GM12878 (cell line): ENCODE measurements around the gene PNMA1. TPM values are rescaled to one million over a fixed set of nuclear protein-coding genes. Genes with fewer than 3 reads are reported as not detected.
A peak's percentile ranks its signal among the peaks of the same experiment; 100 is the strongest.

Source experiments
- BACH1 ChIP-seq: fragments of 450-650 bp; IDR thresholded peaks from 2 replicates; pipeline ENCODE4 v1.6.1; 2017; ENCODE audit warnings: mild to moderate bottlenecking, borderline replicate concordance
- FOS ChIP-seq: IDR thresholded peaks from 3 replicates; pipeline ENCODE4 v1.6.1; 2011; ENCODE audit warnings: borderline replicate concordance; ENCODE audit not compliant: insufficient read length; ENCODE audit errors: extremely low read depth
- HCFC1 ChIP-seq: fragments of 150-350 bp; IDR thresholded peaks from 2 replicates; pipeline ENCODE4 v1.6.1; 2014; ENCODE audit warnings: low read length
- NRF1 ChIP-seq: conservative IDR thresholded peaks from 2 replicates; pipeline ENCODE4 v1.6.1; 2011; ENCODE audit warnings: mild to moderate bottlenecking, low read depth, low read length, improper control_type of control experiment
- RAD51 ChIP-seq: fragments of 450-650 bp; IDR thresholded peaks from 2 replicates; pipeline ENCODE4 v1.6.1; 2016; ENCODE audit warnings: moderate library complexity, mild to moderate bottlenecking, inconsistent platforms
- RELA ChIP-seq: fragments of 450-650 bp; IDR thresholded peaks from 2 replicates; pipeline ENCODE4 v1.8.0; 2014; ENCODE audit warnings: borderline replicate concordance; ENCODE audit not compliant: partially characterized antibody
- SIX5 ChIP-seq: IDR thresholded peaks from 2 replicates; pipeline ENCODE4 v1.6.1; 2011; ENCODE audit warnings: mild to moderate bottlenecking, low read depth, low read length, moderate library complexity; ENCODE audit not compliant: severe bottlenecking
- SPI1 ChIP-seq: IDR thresholded peaks from 2 replicates; pipeline ENCODE4 v1.6.1; 2011; ENCODE audit warnings: low read depth, mild to moderate bottlenecking, low read length, moderate library complexity, borderline replicate concordance; ENCODE audit not compliant: insufficient read depth
- ZBTB4 ChIP-seq: fragments of 450-650 bp; formaldehyde crosslinking; IDR thresholded peaks from 2 replicates; pipeline ENCODE4 v1.4.0; 2022; ENCODE audit warnings: mild to moderate bottlenecking, moderate library complexity
- polyA plus RNA-seq, 11 experiments: library from polyadenylated mRNA; depleted of rRNA in 4 of 11; unstranded in 6 of 11; stranded (reverse) in 5 of 11; fragments of >200 nt; fragmentation: Nextera tagmentation in 4 of 11; fragmentation: Illumina TruSeq in 1 of 11; extraction: Ambion mirVana in 4 of 11; extraction: Trizol in 1 of 11; gene quantifications; 1 replicate in 1 of 11; 2 replicates in 10 of 11; pipeline versions ENCODE4 v1.2.1 to v1.2.3, GENCODE V29; 2011 to 2016; ENCODE audit warnings: inconsistent platforms in 2 of 11, missing spikeins in 2 of 11, low read depth in 1 of 11
- total RNA-seq, 4 experiments: library from RNA; depleted of rRNA in 3 of 4; stranded (reverse); fragments of >200 nt in 3 of 4; fragmentation: Illumina TruSeq in 1 of 4; extraction: Trizol in 1 of 4; gene quantifications; 2 replicates each; pipeline versions ENCODE4 v1.2.1 to v1.2.3, GENCODE V29; 2013 to 2021
- TF ChIP-seq, protein P1 (sequence below): IDR thresholded peaks from 2 replicates; pipeline ENCODE4 v1.6.1; 2012; ENCODE audit warnings: mild to moderate bottlenecking, low read depth, low read length
- TF ChIP-seq, protein P2 (sequence below): IDR thresholded peaks from 2 replicates; pipeline ENCODE4 v1.6.1; 2012; ENCODE audit warnings: low read length, inconsistent platforms
- TF ChIP-seq, protein P3 (sequence below): fragments of 450-650 bp; IDR thresholded peaks from 2 replicates; pipeline ENCODE4 v1.6.1; 2017; ENCODE audit warnings: mild to moderate bottlenecking, low read depth, inconsistent platforms; ENCODE audit not compliant: poor library complexity, severe bottlenecking
- TF ChIP-seq, protein P4 (sequence below): fragments of 450-650 bp; IDR thresholded peaks from 2 replicates; pipeline ENCODE4 v1.6.1; 2016; ENCODE audit warnings: mild to moderate bottlenecking, moderate library complexity, borderline replicate concordance

PNMA1 gene
- total and polyA plus RNA-seq, 10 of the 15 experiments (the other 5 are each of a cell fraction or from before 2014, with no cell fraction given): 1.8 to 39.3 (median 11.1) TPM

DNA sequence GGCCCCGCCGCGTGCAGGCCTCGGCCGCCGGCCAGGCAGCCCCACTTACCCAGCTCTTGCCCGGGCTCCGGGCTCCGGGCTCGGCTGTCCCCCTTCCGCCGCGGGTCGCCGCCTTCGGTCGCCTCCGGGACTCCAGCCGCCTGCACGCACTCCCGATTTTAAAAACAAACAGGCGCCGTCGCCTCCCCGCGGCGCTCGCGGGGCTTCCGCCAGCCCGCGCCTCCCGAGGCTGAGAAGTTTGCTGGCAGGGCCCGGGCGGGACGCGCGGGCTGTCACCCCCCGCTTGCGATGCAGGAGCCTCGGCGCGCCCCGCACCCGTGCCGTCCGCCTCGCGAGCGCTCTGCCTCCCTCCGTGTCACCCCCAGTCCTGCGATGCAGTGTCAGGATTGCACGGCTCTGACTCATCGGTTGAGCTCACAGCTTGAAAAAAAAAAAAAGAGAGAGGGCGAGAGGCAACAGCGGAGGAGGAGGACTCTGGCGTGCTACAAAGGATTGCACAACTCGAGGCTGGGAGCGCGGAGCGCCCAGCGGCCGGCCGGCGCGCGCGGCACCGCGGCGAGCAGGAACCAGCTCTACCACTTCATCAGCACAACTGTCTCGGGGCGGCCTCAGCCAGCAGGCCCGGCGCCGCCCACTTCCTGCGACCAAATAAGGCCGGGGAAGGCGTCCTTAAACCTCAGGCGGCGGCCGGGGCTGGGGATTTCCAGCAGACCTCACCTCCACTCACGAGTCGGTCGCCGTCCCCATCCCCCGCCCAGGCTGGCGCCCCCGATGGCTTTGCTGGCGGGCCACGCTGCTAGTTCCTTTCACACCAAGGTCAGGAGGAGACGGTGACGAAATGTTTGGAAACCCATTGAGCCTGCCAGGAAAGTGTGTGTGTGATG is 45.8 kb upstream of the PNMA1 start (continued):
- no peak for TF ChIP-seq RAD51
- no peak for TF ChIP-seq NRF1
- no peak for TF ChIP-seq HCFC1
- TF ChIP-seq RELA: peak; percentile 97
- TF ChIP-seq SIX5: no peak
- TF ChIP-seq, protein P1, sequence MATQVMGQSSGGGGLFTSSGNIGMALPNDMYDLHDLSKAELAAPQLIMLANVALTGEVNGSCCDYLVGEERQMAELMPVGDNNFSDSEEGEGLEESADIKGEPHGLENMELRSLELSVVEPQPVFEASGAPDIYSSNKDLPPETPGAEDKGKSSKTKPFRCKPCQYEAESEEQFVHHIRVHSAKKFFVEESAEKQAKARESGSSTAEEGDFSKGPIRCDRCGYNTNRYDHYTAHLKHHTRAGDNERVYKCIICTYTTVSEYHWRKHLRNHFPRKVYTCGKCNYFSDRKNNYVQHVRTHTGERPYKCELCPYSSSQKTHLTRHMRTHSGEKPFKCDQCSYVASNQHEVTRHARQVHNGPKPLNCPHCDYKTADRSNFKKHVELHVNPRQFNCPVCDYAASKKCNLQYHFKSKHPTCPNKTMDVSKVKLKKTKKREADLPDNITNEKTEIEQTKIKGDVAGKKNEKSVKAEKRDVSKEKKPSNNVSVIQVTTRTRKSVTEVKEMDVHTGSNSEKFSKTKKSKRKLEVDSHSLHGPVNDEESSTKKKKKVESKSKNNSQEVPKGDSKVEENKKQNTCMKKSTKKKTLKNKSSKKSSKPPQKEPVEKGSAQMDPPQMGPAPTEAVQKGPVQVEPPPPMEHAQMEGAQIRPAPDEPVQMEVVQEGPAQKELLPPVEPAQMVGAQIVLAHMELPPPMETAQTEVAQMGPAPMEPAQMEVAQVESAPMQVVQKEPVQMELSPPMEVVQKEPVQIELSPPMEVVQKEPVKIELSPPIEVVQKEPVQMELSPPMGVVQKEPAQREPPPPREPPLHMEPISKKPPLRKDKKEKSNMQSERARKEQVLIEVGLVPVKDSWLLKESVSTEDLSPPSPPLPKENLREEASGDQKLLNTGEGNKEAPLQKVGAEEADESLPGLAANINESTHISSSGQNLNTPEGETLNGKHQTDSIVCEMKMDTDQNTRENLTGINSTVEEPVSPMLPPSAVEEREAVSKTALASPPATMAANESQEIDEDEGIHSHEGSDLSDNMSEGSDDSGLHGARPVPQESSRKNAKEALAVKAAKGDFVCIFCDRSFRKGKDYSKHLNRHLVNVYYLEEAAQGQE: no peak
- TF ChIP-seq, protein P2, sequence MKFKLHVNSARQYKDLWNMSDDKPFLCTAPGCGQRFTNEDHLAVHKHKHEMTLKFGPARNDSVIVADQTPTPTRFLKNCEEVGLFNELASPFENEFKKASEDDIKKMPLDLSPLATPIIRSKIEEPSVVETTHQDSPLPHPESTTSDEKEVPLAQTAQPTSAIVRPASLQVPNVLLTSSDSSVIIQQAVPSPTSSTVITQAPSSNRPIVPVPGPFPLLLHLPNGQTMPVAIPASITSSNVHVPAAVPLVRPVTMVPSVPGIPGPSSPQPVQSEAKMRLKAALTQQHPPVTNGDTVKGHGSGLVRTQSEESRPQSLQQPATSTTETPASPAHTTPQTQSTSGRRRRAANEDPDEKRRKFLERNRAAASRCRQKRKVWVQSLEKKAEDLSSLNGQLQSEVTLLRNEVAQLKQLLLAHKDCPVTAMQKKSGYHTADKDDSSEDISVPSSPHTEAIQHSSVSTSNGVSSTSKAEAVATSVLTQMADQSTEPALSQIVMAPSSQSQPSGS: no peak
- TF ChIP-seq SPI1: no peak
- TF ChIP-seq BACH1: peak; percentile 10; the same call in 1 of the 2 replicates
- TF ChIP-seq, protein P3, sequence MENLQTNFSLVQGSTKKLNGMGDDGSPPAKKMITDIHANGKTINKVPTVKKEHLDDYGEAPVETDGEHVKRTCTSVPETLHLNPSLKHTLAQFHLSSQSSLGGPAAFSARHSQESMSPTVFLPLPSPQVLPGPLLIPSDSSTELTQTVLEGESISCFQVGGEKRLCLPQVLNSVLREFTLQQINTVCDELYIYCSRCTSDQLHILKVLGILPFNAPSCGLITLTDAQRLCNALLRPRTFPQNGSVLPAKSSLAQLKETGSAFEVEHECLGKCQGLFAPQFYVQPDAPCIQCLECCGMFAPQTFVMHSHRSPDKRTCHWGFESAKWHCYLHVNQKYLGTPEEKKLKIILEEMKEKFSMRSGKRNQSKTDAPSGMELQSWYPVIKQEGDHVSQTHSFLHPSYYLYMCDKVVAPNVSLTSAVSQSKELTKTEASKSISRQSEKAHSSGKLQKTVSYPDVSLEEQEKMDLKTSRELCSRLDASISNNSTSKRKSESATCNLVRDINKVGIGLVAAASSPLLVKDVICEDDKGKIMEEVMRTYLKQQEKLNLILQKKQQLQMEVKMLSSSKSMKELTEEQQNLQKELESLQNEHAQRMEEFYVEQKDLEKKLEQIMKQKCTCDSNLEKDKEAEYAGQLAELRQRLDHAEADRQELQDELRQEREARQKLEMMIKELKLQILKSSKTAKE: peak; percentile 82
- TF ChIP-seq, protein P4, sequence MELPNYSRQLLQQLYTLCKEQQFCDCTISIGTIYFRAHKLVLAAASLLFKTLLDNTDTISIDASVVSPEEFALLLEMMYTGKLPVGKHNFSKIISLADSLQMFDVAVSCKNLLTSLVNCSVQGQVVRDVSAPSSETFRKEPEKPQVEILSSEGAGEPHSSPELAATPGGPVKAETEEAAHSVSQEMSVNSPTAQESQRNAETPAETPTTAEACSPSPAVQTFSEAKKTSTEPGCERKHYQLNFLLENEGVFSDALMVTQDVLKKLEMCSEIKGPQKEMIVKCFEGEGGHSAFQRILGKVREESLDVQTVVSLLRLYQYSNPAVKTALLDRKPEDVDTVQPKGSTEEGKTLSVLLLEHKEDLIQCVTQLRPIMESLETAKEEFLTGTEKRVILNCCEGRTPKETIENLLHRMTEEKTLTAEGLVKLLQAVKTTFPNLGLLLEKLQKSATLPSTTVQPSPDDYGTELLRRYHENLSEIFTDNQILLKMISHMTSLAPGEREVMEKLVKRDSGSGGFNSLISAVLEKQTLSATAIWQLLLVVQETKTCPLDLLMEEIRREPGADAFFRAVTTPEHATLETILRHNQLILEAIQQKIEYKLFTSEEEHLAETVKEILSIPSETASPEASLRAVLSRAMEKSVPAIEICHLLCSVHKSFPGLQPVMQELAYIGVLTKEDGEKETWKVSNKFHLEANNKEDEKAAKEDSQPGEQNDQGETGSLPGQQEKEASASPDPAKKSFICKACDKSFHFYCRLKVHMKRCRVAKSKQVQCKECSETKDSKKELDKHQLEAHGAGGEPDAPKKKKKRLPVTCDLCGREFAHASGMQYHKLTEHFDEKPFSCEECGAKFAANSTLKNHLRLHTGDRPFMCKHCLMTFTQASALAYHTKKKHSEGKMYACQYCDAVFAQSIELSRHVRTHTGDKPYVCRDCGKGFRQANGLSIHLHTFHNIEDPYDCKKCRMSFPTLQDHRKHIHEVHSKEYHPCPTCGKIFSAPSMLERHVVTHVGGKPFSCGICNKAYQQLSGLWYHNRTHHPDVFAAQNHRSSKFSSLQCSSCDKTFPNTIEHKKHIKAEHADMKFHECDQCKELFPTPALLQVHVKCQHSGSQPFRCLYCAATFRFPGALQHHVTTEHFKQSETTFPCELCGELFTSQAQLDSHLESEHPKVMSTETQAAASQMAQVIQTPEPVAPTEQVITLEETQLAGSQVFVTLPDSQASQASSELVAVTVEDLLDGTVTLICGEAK: no peak
- no peak for TF ChIP-seq ZBTB4 (CRISPR knock-in tag)
- no peak for TF ChIP-seq FOS
